8988T (cell line): ENCODE measurements around the gene PPIH.
A peak's percentile ranks its signal among the peaks of the same experiment; 100 is the strongest.
"Not testable (repeated sequence)": the region's sequence is repeated elsewhere in the genome, so short reads cannot be mapped to it uniquely, and the experiment has no call there.

ENCODE experiments used
- DNase-seq: peaks from one replicate; pipeline ENCODE4 v3.0.0; 2011

The PPIH gene

DNA sequence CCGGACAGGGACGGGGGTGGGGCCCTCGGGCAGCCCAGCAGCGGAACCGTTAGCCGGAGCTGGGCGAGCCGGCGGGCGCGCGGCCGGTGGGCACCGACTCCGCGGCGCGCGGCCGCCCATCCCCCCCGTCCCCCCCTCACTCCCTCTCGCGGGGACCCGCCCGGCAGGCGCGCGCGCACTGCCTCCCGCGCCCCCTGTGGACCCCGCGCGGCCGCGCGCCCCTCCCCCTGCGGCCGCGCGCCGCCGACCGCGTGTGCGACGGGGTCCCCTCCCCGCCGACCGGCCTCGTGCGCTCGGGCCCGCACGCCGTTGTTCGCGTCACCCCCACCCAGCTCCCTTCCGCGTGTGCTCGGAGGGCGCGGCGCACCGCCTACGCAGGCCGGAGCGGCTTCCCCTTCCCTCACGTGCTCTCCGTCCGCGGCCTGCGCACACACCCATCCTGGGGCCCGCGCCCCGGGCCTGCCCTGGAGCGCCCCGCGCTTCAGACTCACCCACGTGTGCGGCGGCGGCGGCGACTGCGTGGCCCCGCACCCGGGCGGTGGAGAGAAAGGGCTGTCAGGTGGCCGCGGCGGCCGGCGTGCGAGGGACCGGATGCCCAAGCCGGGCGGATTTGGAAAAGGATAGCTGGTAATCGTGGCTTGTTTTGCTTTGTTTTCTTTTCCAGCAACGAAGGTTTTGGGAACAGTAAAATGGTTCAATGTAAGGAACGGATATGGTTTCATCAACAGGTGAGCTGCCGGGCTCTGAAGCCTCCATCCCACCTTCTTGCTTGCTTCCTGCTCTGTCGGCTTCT lies 24.7 kb downstream of the PPIH start:
- DNase-seq, result peak; percentile 32

DNA sequence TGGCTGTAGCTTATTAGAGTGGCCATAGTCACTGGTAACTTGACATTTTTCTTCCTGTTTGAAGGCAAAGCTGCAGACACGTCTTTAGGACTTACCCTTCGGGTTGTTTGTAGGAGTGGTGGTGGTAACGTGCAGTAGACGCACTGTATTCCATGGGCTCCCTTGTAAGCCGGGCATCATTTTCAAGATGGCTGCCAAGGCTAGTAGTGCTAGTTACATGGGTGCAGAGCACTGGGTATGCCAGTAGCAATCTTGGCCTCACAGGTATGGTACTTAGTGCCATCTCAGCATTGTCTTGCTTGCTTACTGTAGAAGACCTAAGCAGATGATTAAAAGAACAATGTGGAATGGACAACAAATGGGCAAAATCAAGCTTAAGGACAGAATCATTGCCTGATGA lies 25.9 kb downstream of the PPIH start:
- no peak for DNase-seq

DNA sequence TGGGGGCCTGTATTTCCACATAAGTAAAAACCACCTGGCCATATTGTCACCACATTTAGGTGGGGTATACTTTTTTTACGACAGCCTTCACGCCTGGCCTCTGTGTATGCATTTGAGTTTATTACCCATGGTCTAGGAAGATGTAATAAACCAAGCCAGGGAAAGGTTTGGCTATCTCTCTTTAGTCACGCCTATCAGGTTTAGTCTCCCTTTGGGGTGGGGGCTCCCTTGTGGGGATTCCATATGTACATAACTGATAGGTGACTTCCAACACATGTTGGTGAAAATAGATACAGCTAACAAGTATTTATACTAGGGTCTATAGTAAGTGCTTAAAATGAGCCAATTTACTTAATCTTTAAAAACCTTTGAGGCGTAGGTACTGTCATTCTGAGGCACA lies 28.2 kb downstream of the PPIH start:
- DNase-seq, result no peak

DNA sequence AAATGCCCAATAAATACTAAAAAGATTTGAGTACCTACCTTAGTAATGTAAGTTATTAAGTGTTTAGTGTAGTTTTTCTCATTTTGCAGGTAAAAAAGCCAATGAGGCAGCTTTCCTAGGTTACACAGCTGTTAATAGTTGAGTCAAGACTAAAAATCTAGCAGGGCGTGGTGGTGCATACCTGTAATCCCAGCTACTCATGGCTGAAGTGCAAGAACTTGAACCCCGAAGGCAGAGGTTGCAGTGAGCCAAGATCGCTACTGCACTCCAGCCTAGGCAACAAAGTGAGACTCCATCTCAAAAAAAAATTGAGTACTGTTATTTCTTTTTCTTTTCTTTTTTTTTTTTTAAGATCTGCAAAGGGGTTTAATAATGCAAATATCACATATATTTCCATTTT lies 31.7 kb downstream of the PPIH start:
- no peak for DNase-seq

DNA sequence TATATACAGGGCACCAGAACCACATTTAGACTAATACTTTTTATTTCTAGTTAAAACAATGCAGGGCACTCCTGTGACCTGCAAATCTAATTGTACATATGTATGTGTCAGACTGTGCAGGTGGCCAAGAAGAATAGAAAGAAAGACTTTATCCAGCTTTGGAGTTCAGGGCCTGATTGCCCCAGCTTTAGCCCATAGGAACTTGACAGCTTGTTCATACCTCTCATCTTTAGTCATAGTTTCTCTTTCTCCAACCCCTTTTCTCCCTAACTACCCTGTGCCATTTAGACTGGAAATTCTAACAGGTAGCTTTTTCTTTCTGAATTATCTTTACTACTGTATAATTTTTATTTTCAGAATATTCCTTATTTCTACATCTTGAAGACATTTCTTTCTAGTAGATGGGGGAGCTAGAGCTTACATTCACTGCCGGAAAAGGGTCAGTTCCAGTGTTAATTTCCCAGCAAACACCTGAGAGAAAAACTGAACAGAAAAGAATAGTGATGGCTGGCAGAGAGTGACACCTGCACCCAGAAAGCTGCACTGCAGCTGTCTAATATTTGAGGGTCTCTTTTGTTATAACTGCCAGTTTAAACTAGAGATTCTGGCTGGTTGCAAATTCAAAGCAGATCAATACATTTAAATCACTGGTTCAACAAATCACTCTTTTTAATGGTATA lies 32.4 kb downstream of the PPIH start:
- DNase-seq, result no peak

DNA sequence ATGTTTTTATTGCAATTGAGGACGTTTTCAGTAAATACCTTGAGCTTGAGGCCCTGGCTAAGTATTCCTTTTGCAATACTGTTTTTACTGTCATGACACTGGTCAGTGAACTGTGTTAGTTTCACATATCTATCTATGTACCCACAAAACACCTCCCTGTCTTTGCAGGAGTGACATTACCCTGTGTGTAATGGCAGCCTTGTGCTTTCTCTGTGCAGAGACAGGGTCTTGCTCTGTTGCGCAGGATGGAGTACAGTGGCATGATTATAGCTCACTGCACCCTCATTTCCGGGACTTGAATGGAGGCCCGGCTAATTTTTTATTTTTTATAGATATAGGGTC lies 32.9 kb downstream of the PPIH start:
- no peak for DNase-seq

DNA sequence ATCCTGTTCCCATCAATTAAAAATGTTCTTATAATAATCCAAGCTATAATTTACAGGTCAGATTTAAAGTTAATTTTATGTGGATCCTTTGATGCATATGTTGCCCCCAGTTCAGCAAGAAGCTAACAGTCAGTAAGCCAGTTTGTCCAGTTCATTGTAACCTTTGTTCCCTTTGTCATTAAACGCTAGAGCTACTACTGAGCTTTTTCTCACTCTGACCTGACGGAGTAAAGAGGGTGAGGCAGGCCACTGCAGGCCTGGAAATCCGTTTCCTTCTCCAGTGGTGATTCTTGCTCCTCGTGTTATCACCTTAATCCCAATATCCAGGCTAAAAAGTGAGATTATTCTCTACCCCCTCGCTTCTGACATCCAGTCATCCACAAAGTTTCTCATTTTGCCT lies 34.2 kb downstream of the PPIH start:
- no peak for DNase-seq

DNA sequence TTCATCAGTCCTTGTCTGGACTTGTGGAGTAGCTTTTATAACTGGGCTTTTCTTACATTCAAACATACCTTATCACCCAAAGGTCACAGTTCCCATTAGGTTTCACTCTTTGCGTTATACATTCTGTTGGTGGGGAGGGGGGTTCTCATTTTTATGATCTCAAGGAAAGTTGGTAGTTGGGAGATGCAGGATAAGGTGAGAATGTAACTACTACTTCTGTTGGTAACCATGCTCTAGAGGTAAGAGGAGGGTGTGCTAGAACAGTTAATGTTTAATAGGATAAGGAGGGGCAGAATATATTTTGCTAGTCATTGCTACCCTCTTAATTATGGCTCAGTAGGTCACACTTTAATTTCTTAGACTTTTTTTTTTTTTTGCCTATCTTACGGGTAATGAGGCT lies 34.7 kb downstream of the PPIH start:
- DNase-seq, result no peak

DNA sequence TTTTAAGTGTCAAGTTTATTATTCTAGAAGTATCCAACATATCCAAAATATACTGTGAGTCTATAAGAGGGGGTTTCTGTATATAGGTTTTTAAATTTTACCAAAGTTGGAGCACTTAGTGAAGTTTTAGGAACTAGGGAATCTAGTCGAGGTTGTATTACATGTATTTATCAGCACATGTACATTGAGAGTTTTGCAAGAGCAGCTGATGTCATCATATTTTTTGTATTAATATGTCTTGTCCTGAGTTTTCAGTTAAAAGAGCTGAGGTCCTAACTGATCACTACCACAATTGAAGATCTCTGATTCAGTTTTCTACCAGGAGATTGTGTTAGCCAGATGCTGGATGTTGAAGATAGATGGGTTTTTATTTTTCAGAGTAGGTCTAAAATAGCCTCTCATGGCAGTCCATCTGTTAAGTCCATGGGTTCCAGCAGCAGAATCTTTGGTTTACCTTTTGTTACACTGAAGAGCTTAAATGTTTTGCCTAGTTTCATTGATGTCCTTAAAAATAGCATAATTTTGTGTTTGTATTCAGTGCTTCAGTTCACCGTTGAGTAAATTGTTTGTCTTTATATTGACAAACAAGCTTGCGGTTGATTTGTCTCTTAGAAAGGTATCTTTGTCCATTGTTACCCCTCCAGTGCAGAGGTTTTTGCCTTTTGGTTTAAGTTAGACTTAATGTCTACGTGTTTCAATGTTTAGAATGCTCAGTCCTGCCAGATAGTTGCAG lies 40.0 kb downstream of the PPIH start:
- DNase-seq, result no peak

DNA sequence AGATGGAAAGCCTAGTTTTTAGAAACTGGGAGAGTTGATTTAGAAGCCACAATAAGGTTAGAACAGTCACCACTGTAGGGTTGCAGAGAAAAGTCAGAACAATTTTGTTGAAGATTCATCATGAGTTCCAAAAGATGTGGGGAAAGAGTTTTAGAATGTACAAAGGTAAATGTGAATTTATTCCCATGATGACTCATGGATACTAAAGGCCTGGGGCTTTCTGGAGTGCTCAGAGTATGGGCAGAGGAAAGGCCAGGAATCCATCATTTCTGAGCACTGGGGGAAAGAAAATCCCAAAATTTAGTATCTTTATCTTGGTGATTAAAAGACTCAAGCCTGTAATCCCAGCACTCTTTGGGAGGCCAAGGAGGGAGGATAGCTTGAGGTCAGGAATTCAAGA lies 41.8 kb downstream of the PPIH start:
- DNase-seq, result no peak

DNA sequence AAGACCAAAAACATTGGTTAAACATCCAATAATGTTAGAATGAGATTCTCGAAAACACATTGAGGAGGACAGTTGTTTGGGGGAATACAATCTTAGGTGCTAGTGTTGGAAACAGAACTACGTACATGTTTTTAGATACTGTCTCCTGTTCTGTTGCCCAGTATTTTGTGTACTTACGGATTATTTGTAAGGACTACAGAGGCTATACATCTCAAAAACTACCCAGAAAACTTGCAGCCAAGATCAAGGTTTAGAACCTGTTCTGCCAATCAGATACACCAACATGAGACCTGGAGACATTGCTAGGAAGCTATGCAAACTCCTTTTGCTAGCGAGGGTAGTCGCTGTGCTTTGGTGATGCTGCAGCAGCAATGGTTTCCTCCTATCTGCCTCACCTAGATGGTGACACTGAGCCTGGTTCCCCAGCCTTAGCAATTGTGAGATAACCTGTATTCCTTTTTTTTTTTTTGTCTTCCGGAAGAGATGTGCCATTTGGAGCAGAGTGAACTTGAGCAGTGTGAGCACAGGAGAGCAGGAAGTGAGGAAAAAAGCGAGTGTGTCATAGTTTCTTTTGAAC lies 45.8 kb downstream of the PPIH start:
- no peak for DNase-seq

DNA sequence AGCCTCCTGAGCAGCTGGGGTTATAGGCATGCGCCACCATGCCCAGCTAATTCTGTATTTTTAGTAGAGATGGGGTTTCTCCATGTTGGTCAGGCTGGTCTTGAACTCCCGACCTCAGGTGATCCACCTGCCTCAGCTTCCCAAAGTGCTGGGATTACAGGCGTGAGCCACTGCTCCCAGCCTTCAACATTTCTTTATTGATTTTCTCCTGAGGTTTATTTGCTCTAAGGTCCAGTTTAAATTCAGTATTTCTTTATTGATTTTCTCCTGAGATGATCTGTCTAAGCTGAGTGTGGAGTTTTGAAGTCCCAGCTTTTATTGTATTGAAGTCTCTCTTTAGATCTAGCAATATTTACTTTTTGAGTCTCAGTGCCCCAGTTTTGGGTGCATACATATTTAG lies 54.6 kb downstream of the PPIH start:
- DNase-seq, result not testable (repeated sequence)

DNA sequence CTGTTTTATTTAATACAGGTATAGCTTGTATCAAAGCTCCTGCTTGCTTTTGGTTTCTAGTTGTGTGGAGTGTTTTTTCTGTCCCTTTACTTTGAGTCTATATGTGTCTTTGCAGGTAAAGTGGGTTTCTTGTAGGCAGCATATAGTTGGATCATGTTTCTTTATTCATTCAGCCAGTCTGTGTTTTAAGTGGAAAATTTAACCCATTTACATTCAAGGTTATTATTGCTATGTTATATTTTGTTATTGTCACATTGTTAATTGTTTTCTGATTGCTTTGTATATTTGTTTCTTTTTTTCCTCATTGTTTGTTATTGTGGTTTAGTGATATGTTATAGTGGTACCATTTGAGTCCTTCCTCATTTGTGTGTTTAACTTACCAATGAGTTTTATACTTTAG lies 55.1 kb downstream of the PPIH start:
- DNase-seq, result no peak

DNA sequence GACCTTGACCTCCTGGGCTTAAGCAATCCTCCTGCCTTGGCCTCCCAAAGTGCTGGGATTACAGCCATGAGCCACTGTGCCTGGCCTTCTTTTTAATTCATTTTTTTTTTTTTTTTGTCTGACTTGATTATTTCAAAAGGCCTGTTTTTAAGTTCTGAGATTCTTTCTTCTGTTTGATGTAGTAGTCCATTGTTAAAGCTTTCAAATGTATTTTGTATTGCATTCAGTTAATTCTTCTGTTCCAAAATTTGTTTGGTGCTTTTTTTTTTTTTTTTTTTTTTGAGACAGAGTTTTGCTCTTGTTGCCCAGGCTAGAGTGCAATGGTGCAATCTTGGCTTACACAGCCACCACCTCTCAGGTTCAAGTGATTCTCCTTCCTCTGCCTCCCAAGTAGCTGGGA lies 56.2 kb downstream of the PPIH start:
- DNase-seq, result not testable (repeated sequence)

DNA sequence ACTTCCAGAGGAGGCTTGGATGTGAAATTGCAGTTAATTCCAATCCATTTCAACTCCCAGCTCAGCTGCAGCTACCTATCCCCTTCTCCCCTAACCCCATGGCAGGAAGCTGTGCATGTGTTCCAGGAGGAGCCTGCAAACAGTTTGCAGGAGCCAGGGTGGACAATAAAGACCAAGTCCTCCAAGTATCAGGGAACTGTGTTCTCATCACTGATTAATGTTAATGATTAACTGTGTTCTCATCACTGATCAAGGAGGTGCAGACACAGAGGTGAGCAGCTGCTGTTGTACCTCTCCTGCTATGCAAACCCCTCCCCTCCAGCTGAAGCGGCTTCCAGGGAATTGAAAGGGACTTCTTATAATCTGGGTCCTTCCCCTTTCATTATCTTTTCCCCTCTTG lies 62.6 kb downstream of the PPIH start:
- DNase-seq, result no peak

DNA sequence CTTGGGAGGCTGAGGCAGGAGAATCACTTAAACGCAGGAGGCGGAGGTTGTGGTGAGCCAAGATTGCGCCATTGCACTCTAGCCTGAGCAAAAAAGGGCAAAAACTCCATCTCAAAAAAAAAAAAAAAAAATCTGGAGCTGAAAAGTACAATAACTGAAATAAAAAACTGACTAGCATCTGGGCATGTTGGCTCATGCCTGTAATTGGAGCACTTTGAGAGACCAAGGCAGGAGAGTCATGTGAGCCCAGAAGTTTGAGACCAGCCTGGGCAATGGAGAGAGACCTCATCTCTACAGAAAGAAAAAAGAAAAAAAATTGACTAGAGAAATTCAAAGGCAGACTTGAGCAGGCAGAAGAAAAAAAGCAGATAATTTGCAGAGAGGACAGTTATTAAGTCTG lies 63.7 kb downstream of the PPIH start:
- DNase-seq, result no peak

DNA sequence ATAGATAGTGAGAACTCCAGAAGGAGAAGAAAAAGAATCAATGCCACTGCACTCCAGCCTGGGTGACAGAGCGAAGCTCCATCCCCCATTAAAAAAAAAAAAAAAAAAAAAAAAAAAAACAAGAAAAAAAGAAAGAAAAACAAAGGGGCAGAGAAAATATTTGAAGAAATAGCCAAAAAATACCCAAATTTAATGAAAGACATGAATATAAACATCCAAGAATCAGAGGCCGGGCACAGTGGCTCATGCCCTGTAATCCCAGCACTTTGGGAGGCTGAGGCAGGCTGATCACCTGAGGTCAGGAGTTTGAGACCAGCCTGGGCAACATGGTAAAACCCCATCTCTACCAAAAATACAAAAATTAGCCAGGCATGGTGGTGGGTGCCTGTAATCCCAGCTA lies 64.2 kb downstream of the PPIH start:
- DNase-seq, result not testable (repeated sequence)

DNA sequence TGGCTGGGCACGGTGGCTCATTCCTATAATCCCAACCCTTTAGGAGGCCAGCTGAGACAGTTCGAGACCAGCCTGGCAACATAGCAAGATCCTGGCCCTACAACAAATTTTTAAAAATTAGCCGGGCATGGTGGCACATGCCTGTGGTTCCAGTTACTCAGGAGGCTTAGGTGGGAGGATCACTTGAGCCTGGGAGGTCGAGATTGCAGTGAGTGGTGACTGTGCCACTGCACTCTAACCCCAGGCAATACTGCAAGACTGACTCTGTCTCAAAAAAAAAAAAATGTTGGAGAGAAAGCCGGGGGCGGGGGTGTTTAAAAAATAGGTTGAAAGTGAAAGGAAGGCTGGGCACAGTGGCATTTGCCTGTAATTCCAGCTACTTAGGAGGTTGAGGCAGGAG lies 65.3 kb downstream of the PPIH start:
- DNase-seq, result no peak

DNA sequence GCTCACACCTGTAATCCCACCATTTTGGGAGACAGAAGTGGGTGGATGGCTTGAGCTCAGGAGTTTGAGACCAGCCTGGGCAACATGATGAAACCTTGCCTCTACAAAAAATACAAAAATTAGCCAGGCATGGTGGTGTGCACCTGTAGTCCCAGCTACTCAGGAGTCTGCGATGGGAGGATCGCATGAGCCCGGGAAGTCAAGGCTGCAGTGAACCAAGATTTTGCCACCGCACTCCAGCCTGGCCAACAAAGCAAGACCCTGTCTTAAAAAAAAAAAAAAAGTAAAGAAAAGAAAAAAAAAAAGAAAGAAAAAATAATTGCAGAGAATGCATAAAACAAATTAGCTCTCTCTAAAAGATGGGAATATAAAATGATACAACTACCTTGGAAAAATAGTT lies 67.6 kb downstream of the PPIH start:
- DNase-seq, result not testable (repeated sequence)
